ENCODE results near the gene NKD2. TPM values are rescaled to one million over a fixed set of nuclear protein-coding genes. Genes with fewer than 3 reads are reported as not detected.

NKD2 gene
- total and polyA plus RNA-seq, 3 donors from 2014 or later = 16.5 to 42.1 (median 31.6) TPM

GRCh38 chr5:1064383-1065142, 56.0 kb downstream of the NKD2 start:
- no peak overlapping the region for H3K27ac ChIP-seq
- H3K36me3 ChIP-seq (ENCODE audit: low read depth, missing control alignments) = no peaks in the 10 kb centered on the region
- H3K27me3 ChIP-seq = no peaks in the 10 kb centered on the region
- H3K4me1 ChIP-seq = no peaks in the 10 kb centered on the region
- TF ChIP-seq CTCF (IDR thresholded peaks at IDR 0.05) (no peak), POLR2A (IDR thresholded peaks at IDR 0.05) (no peak)
- no peaks in the 10 kb centered on the region for H3K9me3 ChIP-seq
- 87 to 88% methylated on average over 48 to 49 of the region's 49 CpGs for WGBS, 2 donors
- no peak overlapping the region for H3K4me3 ChIP-seq
- intact Hi-C loops (cut with DNase I; ENCODE audit: low total_unique reads) = no loop called here
- no peak for DNase-seq

- no peak for DNase-seq
- H3K4me1 ChIP-seq = no peaks in the 10 kb centered on the region
- H3K27me3 ChIP-seq = no peaks in the 10 kb centered on the region
- no peaks in the 10 kb centered on the region for H3K36me3 ChIP-seq (ENCODE audit: low read depth, missing control alignments)
- 87 to 92% methylated on average over 13 to 26 of the region's 26 CpGs for WGBS, 2 donors
- no peaks in the 10 kb centered on the region for H3K9me3 ChIP-seq
- no peak for TF ChIP-seq CTCF (IDR thresholded peaks at IDR 0.05)
- TF ChIP-seq POLR2A (IDR thresholded peaks at IDR 0.05) = no peak
- no peak overlapping the region for H3K4me3 ChIP-seq
- intact Hi-C loops (cut with DNase I; ENCODE audit: low total_unique reads) = no loop called here
- H3K27ac ChIP-seq = no peak overlapping the region
Measured at GRCh38 chr5:1065143-1065750, 56.6 kb downstream of the NKD2 start.

GRCh38 chr5:1065891-1066650, 57.5 kb downstream of the NKD2 start:
- Histone ChIP-seq H3K4me1 (no peaks in the 10 kb centered on the region), H3K36me3 (ENCODE audit: low read depth, missing control alignments) (no peaks in the 10 kb centered on the region), H3K9me3 (no peaks in the 10 kb centered on the region), H3K27me3 (no peaks in the 10 kb centered on the region), H3K4me3 (no peak overlapping the region), H3K27ac (no peak overlapping the region)
- 91 to 96% methylated on average over 11 to 16 of the region's 16 CpGs for WGBS, 2 donors
- intact Hi-C loops (cut with DNase I; ENCODE audit: low total_unique reads) = no loop called here
- TF ChIP-seq CTCF (IDR thresholded peaks at IDR 0.05) (no peak), POLR2A (IDR thresholded peaks at IDR 0.05) (no peak)
- no peak for DNase-seq

GRCh38 chr5:1066676-1067075, 58.1 kb downstream of the NKD2 start:
- DNase-seq = no peak
- Histone ChIP-seq H3K36me3 (ENCODE audit: low read depth, missing control alignments) (no peaks in the 10 kb centered on the region), H3K27ac (no peak overlapping the region), H3K27me3 (no peaks in the 10 kb centered on the region), H3K4me1 (no peaks in the 10 kb centered on the region), H3K4me3 (no peak overlapping the region), H3K9me3 (no peaks in the 10 kb centered on the region)
- intact Hi-C loops (cut with DNase I; ENCODE audit: low total_unique reads) = no loop called here
- WGBS, 2 donors = 86 to 87% methylated on average over 7 to 12 of the region's 12 CpGs
- TF ChIP-seq CTCF (IDR thresholded peaks at IDR 0.05) = no peak
- no peak for TF ChIP-seq POLR2A (IDR thresholded peaks at IDR 0.05)

All from testis (tissue), 3 donors.